ENCODE data around the gene PHLDA1.

Gene PHLDA1
- 40.8 to 55.9 reads per million in 2 donors for total RNA-seq

GRCh38 chr12:76031414-76032042, at the start of gene PHLDA1:
PHLDA1 (minus strand) TSS chr12:76031776.
- peak; percentile 91 for DNase-seq

GRCh38 chr12:76080729-76081415, 49.3 kb upstream of the PHLDA1 start:
- DNase-seq, result no peak

GRCh38 chr12:76080017-76080728, 48.6 kb upstream of the PHLDA1 start:
- DNase-seq, result no peak

- no peak for DNase-seq
Measured at GRCh38 chr12:76078748-76079147, 47.2 kb upstream of the PHLDA1 start.

- DNase-seq, result no peak
Measured at GRCh38 chr12:76075448-76075847, 43.9 kb upstream of the PHLDA1 start.

DNA sequence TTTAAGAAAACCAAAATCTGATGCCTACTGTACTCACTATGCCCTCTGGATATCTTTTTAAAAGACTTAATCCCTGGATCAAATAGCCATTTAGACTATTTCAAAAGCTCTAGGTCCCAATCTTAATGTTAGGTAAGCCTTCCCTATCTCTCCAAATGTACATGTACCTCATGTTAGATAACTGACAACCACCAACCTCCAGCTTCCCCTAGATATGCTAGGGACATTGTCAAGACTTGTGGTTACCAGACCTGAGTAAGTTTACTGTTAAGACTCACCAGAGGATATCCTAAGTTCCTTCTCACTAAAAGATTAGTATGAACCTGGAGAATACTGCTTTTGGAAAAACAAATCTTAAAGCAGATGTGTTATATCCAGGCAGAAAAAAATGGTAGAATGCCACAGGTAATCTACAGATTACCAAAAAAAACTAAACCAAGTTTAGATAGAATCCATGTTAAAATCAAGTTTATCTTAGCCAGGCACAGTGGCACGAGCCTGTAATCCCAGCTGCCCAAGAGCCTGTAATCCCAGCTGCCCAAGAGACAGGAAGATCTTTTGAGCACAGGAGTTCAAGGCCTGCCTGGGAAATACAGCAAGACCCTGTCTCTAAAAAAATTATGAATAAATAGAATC, 43.2 kb upstream of the PHLDA1 start:
- DNase-seq, result no peak

DNA sequence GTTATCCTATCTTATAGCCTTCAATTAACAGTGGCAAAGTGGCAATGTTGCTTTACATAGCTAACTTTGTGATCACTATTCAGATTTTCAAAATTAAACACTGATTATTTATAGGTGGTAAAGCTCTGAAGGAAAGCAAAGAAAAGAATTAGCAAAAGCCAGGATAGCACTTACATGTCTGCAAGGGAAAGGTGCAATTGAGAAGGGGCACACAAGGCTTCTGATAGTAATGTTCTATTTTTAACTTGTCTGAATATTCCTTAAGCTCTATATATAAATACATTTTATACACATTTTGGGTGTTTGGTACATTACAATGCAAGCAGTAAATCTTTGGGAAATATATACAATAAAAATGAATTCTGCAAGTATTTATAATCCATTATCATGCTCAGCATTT, 42.0 kb upstream of the PHLDA1 start:
- DNase-seq, result no peak

- no peak for DNase-seq
Measured at GRCh38 chr12:76072568-76072967, 41.0 kb upstream of the PHLDA1 start.

DNA sequence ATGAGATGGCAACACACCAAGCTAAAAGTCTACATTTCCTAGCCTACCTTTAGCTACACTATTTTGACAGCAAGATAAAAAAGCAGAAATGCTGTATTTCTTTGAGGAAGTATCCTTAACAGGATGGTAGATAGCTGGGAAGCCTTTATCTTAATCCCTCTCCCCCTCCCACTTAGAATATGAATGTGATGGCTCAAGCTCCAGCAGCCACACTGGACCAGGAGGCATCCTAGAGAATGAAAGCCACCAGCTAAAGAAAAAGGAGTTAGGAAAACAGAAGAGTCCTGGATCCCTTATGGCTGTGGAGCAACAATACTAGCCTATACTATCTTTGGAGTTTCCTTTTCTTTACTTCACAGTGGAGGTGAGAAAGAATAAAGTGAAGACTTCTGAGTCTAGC, 37.8 kb upstream of the PHLDA1 start:
- DNase-seq, result no peak

DNA sequence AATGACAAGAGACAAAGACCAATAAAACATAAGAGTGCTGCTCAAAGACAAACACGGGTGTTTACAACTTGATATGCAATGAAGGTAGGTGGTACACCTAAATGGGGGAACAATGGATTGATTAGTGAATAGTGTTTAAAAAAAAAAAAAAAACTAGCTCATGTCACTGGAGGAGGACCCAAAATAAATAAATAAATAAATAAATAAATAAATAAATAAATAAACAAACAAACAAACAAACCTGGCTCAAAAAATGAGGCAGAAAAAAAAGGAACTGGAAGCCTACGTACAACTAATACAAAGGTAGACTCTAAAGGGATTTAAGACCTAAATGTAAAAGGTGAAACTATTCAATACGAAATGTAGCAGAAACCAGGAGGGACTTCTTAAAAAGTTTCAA, 34.3 kb upstream of the PHLDA1 start:
- no peak for DNase-seq

GRCh38 chr12:76064904-76065303, 33.3 kb upstream of the PHLDA1 start:
- no peak for DNase-seq

- DNase-seq, result no peak
Measured at GRCh38 chr12:76060111-76060510, 28.5 kb upstream of the PHLDA1 start.

- no peak for DNase-seq
Measured at GRCh38 chr12:76057326-76057725, 25.8 kb upstream of the PHLDA1 start.

- no peak for DNase-seq
Measured at GRCh38 chr12:76055393-76055792, 23.8 kb upstream of the PHLDA1 start.

DNA sequence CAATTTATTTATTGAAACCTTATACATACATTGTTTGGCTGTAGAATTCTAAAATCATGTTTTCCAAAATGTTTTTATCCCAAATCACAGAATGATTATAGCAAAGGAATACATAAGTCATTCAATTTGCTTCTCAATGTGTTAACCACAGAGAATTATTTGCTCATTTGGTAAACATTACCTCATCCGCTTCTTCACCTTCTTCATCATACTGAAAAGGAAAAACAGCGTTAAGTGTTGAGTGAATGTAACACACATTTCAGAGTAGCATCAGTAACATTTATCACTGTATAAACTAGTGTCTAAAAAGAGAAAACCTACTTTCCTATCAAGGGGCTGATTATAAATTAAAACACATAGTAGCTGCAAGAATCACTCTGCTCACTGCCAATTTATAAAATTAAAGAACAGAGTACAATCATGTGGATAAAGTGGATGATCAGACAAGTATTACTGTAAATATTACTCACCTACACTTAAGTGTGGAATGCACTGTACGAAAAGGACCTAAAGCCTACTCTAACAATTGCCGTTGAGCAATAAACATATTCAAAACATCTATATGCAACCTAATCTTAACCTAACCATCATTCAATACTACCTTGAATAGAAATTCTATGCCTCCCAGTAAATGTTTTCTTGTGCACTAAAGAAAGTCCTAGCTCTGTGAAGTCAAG, 18.1 kb upstream of the PHLDA1 start:
- DNase-seq, result no peak

- no peak for DNase-seq
Measured at GRCh38 chr12:76047742-76048141, 16.2 kb upstream of the PHLDA1 start.

DNA sequence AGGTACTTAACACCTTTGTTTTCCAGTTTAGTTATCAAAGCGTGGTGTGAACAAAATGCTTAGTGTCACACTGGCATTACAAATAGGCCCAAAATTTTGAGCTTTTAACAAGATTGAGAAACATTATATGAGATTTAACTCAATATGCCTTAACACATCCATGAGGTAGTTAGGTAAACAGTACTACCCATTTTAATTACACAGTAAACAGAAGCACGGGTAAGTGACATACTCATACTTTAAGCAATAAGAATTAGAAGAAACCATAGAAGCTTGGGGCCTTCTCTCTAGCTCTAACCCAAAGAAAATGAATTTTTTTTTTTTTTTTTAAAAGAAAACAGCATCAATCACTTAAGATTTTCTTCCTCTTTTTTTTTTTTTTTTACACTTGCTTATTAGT, 15.5 kb upstream of the PHLDA1 start:
- DNase-seq, result no peak

- DNase-seq, result no peak
Measured at GRCh38 chr12:76043377-76043776, 11.8 kb upstream of the PHLDA1 start.

DNA sequence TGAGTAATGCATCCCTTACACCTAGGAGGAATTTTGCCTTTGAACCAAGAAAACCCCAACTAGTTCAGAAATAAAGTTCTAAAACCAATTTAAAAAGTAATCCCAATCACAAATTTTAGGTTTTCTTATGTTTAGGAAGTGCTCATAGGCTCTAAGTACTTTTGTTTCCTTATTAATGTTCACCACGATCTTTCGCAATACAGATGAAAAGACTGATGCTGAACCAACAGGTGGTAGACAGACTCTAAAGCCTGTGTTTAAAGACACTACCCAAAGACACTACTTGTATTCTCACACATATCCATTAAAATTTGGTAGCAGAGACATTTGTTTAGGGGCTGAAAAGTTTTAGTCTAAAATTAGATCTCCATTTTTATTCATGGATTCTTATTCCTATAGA, 10.6 kb upstream of the PHLDA1 start:
- no peak for DNase-seq

DNA sequence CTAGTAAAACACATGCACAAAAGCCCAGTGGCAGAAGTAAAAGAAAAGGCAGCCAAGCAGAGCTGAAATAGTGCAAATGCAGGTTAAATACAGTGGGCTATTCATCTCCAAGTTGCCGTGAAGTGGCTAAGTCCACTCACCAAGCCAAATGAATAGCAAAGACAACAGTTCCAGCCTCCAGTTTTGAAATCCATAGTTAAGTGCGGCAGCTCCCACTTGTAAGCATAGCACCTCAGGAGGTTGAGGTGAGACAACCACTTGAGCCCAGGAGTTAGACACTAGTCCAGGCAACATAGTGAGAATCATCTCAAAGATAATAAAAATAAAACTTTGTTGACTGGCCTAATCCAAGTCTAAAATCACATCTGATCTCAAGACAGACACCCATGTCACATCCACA, 9.8 kb upstream of the PHLDA1 start:
- DNase-seq, result no peak

DNA sequence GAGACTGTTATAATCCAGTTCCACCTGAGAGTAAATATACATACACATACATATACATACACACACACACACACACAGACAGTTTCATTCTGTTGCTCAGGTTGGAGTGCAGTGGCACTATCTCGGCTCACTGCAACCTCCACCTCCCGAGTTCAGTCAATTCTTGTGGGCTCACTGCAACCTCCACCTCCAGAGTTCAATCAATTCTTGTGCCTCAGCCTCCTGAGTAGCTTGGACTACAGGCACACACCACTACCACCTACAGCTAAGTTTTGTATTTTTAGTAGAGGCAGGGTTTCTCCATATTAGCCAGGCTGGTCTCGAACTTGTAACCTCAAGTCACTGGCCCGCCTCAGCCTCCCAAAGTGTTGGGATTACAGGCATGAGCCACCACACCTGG, 8.9 kb upstream of the PHLDA1 start:
- no peak for DNase-seq

- DNase-seq, result no peak
Measured at GRCh38 chr12:76038176-76038575, 6.6 kb upstream of the PHLDA1 start.

Measured in activated gamma-delta T cell (primary cell).